IPS-NIHi11 (cell line): ENCODE results near the gene ERCC2.
"Not testable (repeated sequence)": the region's sequence is repeated elsewhere in the genome, so short reads cannot be mapped to it uniquely, and the experiment has no call there.

ENCODE experiments used
- DNase-seq: peaks from one replicate; pipeline ENCODE4 v3.0.0; 2012; ENCODE audit warnings: mixed read lengths, low spot score

ERCC2 gene

GRCh38 chr19:45370410-45371204, at the start of gene ERCC2:
ERCC2 (minus strand) TSS chr19:45370573; CDS start chr19:45370540, 33 bp downstream.
- DNase-seq, result peak; percentile 100

- no peak for DNase-seq
Observed at GRCh38 chr19:45419895-45420294, 49.5 kb upstream of the ERCC2 start.

- no peak for DNase-seq
Observed at GRCh38 chr19:45419396-45419795, 49.0 kb upstream of the ERCC2 start.

GRCh38 chr19:45418802-45419201, 48.4 kb upstream of the ERCC2 start:
- DNase-seq, result no peak

GRCh38 chr19:45417151-45417550, 46.8 kb upstream of the ERCC2 start:
- no peak for DNase-seq

GRCh38 chr19:45414468-45414867, 44.1 kb upstream of the ERCC2 start:
- no peak for DNase-seq

- DNase-seq, result no peak
Observed at GRCh38 chr19:45413497-45413896, 43.1 kb upstream of the ERCC2 start.

GRCh38 chr19:45410330-45410729, 40.0 kb upstream of the ERCC2 start:
- not testable (repeated sequence) for DNase-seq

GRCh38 chr19:45409557-45409920, 39.2 kb upstream of the ERCC2 start:
- no peak for DNase-seq

- DNase-seq, result no peak
Observed at GRCh38 chr19:45408830-45409556, 38.6 kb upstream of the ERCC2 start.

- DNase-seq, result no peak
Observed at GRCh38 chr19:45408121-45408520, 37.7 kb upstream of the ERCC2 start.

- DNase-seq, result not testable (repeated sequence)
Observed at GRCh38 chr19:45407585-45407984, 37.2 kb upstream of the ERCC2 start.

GRCh38 chr19:45407091-45407375, 36.7 kb upstream of the ERCC2 start:
- DNase-seq, result no peak

- DNase-seq, result peak; percentile 92
Observed at GRCh38 chr19:45406226-45407090, 36.1 kb upstream of the ERCC2 start, which contains the start of gene POLR1G. POLR1G (plus strand) TSS chr19:45406644; CDS start chr19:45406697, 53 bp downstream.

GRCh38 chr19:45405435-45406225, 35.3 kb upstream of the ERCC2 start:
- peak; percentile 87 for DNase-seq

GRCh38 chr19:45404557-45405434, 34.4 kb upstream of the ERCC2 start, which contains the start of gene PPP1R13L:
PPP1R13L (minus strand) TSS chr19:45405069; CDS start chr19:45398318, 6,751 bp downstream.
- DNase-seq, result peak; percentile 91

GRCh38 chr19:45403781-45404556, 33.6 kb upstream of the ERCC2 start:
- peak; percentile 78 for DNase-seq

GRCh38 chr19:45403272-45403671, 32.9 kb upstream of the ERCC2 start:
- no peak for DNase-seq

- peak; percentile 77 for DNase-seq
Observed at GRCh38 chr19:45402298-45403061, 32.1 kb upstream of the ERCC2 start.
